B cell (primary cell): ENCODE measurements around the gene FRYL.

Experiments
- CTCF ChIP-seq: fragments of 200-600 bp; IDR thresholded peaks from one replicate; pipeline ENCODE4 v1.8.0; 2022; ENCODE audit warnings: antibody characterized with exemption, mild to moderate bottlenecking
- EZH2 ChIP-seq: IDR thresholded peaks from 2 replicates; pipeline ENCODE4 v1.6.1; 2012; ENCODE audit warnings: borderline replicate concordance, low read depth, mild to moderate bottlenecking, moderate library complexity, low read length; ENCODE audit not compliant: insufficient read depth, poor library complexity, severe bottlenecking

GRCh38 chr4:48683784-48684666 lies 96.1 kb downstream of the FRYL start:
- no peak for TF ChIP-seq CTCF
- TF ChIP-seq EZH2, result no peak
